Endothelial cell of umbilical vein (primary cell): ENCODE measurements around the gene LDB3. TPM values are rescaled to one million over a fixed set of nuclear protein-coding genes. Genes with fewer than 3 reads are reported as not detected.

Experiments used
- BruUV-seq: library from RNA; stranded (reverse); fragments of 400-500 nt; replicated peaks from 2 replicates; lab custom pipeline; 2021; lab: Mats Ljungman, UMichigan
- CTCF ChIA-PET: fragments of 300-600, 350-600 bp; sonication (Branson Sonifier 250); formaldehyde crosslinking; loops from one replicate; lab custom pipeline; 2021; ENCODE audit warnings: antibody characterized with exemption, inconsistent platforms; lab: Charles Lee
- POLR2A ChIA-PET: fragments of 300-600, 350-600 bp; sonication (Branson Sonifier 250); formaldehyde crosslinking; loops from one replicate; lab custom pipeline; 2021; ENCODE audit warnings: antibody characterized with exemption, inconsistent platforms; lab: Charles Lee
- DNase-seq: peaks from one replicate; pipeline ENCODE4 v3.0.0-alpha.2; 2011; ENCODE audit warnings: low read depth, low spot score
- FAIRE-seq: peaks from 2 replicates; lab custom pipeline; 2011; peaks lifted over from hg19 to GRCh38; lab: Jason Lieb, UNC
- H2AFZ ChIP-seq: 2 replicates; pipeline ENCODE4 v1.6.0; 2012; ENCODE audit warnings: low read depth, low read length, control low read depth, inconsistent platforms
- H3K27ac ChIP-seq: 2 replicates; pipeline ENCODE4 v1.5.1; 2011; ENCODE audit warnings: low read depth, mild to moderate bottlenecking, control low read depth, low read length, moderate library complexity; ENCODE audit not compliant: insufficient read depth
- H3K27me3 ChIP-seq, 2 experiments: 2 replicates each; pipeline versions ENCODE4 v1.6.0 to v1.6.1; 2011; ENCODE audit warnings: low read length in 2 of 2, mixed read lengths in 1 of 2; ENCODE audit not compliant: control insufficient read depth in 2 of 2, insufficient read depth in 2 of 2
- H3K36me3 ChIP-seq, 2 experiments: 2 replicates in 1 of 2; 3 replicates in 1 of 2; pipeline ENCODE4 v1.5.1; 2011; ENCODE audit warnings: low read length in 2 of 2, mild to moderate bottlenecking in 1 of 2, moderate library complexity in 1 of 2; ENCODE audit not compliant: control insufficient read depth in 2 of 2, insufficient read depth in 2 of 2; ENCODE audit errors: extremely low read depth in 1 of 2
- H3K4me1 ChIP-seq: 3 replicates; pipeline ENCODE4 v1.5.1; 2011; ENCODE audit warnings: mild to moderate bottlenecking, low read length; ENCODE audit not compliant: control insufficient read depth, insufficient read depth; ENCODE audit errors: extremely low read depth
- H3K4me2 ChIP-seq: 2 replicates; pipeline ENCODE4 v1.6.1; 2011; ENCODE audit warnings: low read length, control low read depth, mixed read lengths; ENCODE audit not compliant: insufficient read depth
- H3K4me3 ChIP-seq, 3 experiments: fragments of 200-600 bp in 1 of 3; sonication (generic), shearing (Covaris generic) in 1 of 3; replicated peaks in 1 of 3; 2 replicates each; pipeline ENCODE4 v1.5.1; 2011 to 2016; ENCODE audit warnings: control low read depth in 3 of 3, low read length in 3 of 3, mild to moderate bottlenecking in 2 of 3, inconsistent platforms in 1 of 3, low read depth in 1 of 3, moderate library complexity in 1 of 3; ENCODE audit not compliant: insufficient read depth in 1 of 3
- H3K79me2 ChIP-seq: 2 replicates; pipeline ENCODE4 v1.6.0; 2012; ENCODE audit warnings: low read length, inconsistent platforms; ENCODE audit not compliant: control insufficient read depth, insufficient read depth
- H3K9ac ChIP-seq: replicated peaks from 2 replicates; pipeline ENCODE3; 2011; ENCODE audit warnings: low read length, control low read depth; ENCODE audit not compliant: insufficient read depth; ENCODE audit errors: extremely low read depth
- H3K9me1 ChIP-seq: replicated peaks from 3 replicates; pipeline ENCODE4 v1.6.0; 2011; ENCODE audit warnings: mild to moderate bottlenecking, low read length; ENCODE audit not compliant: control insufficient read depth, insufficient read depth; ENCODE audit errors: extremely low read depth
- H3K9me3 ChIP-seq: replicated peaks from 2 replicates; pipeline ENCODE4 v1.5.1; 2012; ENCODE audit warnings: low read length, inconsistent platforms; ENCODE audit not compliant: control insufficient read depth, insufficient read depth
- H4K20me1 ChIP-seq: replicated peaks from 2 replicates; pipeline ENCODE3; 2011; ENCODE audit warnings: mild to moderate bottlenecking, low read length; ENCODE audit not compliant: control insufficient read depth, insufficient read depth; ENCODE audit errors: extremely low read depth
- EZH2 ChIP-seq: IDR thresholded peaks from 2 replicates; pipeline ENCODE4 v1.6.1; 2012; ENCODE audit warnings: borderline replicate concordance, low read depth, mild to moderate bottlenecking, moderate library complexity, low read length, inconsistent platforms; ENCODE audit not compliant: severe bottlenecking
- FOS ChIP-seq: IDR thresholded peaks from 2 replicates; pipeline ENCODE4 v1.6.1; 2011; ENCODE audit warnings: mild to moderate bottlenecking, low read length, moderate library complexity, borderline replicate concordance; ENCODE audit not compliant: insufficient read depth
- GATA2 ChIP-seq: IDR thresholded peaks from 2 replicates; pipeline ENCODE4 v1.7.0; 2011; ENCODE audit warnings: low read depth, mild to moderate bottlenecking, moderate library complexity, mixed read lengths, low read length; ENCODE audit not compliant: insufficient read length, insufficient read depth
- JUN ChIP-seq: IDR thresholded peaks from 2 replicates; pipeline ENCODE4 v1.6.1; 2011; ENCODE audit warnings: borderline replicate concordance, low read depth; ENCODE audit not compliant: insufficient read length, insufficient read depth
- MAX ChIP-seq: IDR thresholded peaks from 2 replicates; pipeline ENCODE4 v1.6.1; 2011; ENCODE audit not compliant: insufficient read depth, insufficient read length
- MYC ChIP-seq: IDR thresholded peaks from one replicate; pipeline ENCODE4 v1.6.1; 2011; ENCODE audit warnings: mild to moderate bottlenecking, low read depth, low read length
- POLR2A ChIP-seq: IDR thresholded peaks from 2 replicates; pipeline ENCODE4 v1.6.1; 2012; ENCODE audit warnings: low read depth, mild to moderate bottlenecking, control low read depth, low read length
- POLR2AphosphoS5 ChIP-seq: IDR thresholded peaks from 2 replicates; pipeline ENCODE4 v1.6.1; 2012; ENCODE audit warnings: low read depth, mild to moderate bottlenecking, control low read depth, low read length, moderate library complexity; ENCODE audit not compliant: insufficient read depth
- dilution Hi-C: fragments of 300-500 bp; cut with MboI; formaldehyde crosslinking; loops from one replicate; pipeline ENCODE4 v1.15.0; 2019; ENCODE audit warnings: low sequenced_read_pairs; ENCODE audit not compliant: extremely low pct_ligation_motif_present
- intact Hi-C: fragments of 100-400 bp; cut with micrococcal nuclease; formaldehyde crosslinking; loops from one replicate; pipeline ENCODE4 v1.10.0; 2022
- polyA plus RNA-seq, 4 experiments: library from polyadenylated mRNA; depleted of rRNA in 3 of 4; stranded (reverse) in 3 of 4; unstranded in 1 of 4; fragments of >200 nt; gene quantifications; 2 replicates each; pipeline versions ENCODE4 v1.2.1 to v1.2.3, GENCODE V29; 2011 to 2012; ENCODE audit warnings: missing spikeins in 1 of 4
- total RNA-seq: library from RNA; stranded (reverse); gene quantifications from 2 replicates; pipeline ENCODE4 v1.2.3, GENCODE V29; 2021
- TF ChIP-seq, protein P1 (sequence below), 2 donors: IDR thresholded peaks; 1 replicate in 1 of 2; 2 replicates in 1 of 2; pipeline ENCODE4 v1.5.1; 2011; ENCODE audit warnings: low read length in 2 of 2, mild to moderate bottlenecking in 2 of 2, moderate library complexity in 2 of 2, control low read depth in 1 of 2, inconsistent platforms in 1 of 2, low read depth in 1 of 2; ENCODE audit not compliant: insufficient read depth in 1 of 2; ENCODE audit errors: extremely low read depth in 1 of 2

Gene LDB3
- total and polyA plus RNA-seq, 2 donors (not counting 3 experiments of a cell fraction or from before 2014, with no cell fraction given) = not detected

GRCh38 chr10:86658751-86659150, 9.6 kb upstream of the LDB3 start:
- Histone ChIP-seq H2AFZ (no peak overlapping the region), H3K4me3 (no peak overlapping the region), H3K27me3 (no peaks in the 10 kb centered on the region), H3K9me1 (no peaks in the 10 kb centered on the region), H3K9ac (no peak overlapping the region), H3K4me1 (no peaks in the 10 kb centered on the region), H3K79me2 (no peaks in the 10 kb centered on the region), H3K4me2 (no peak overlapping the region), H3K36me3 (no peaks in the 10 kb centered on the region), H4K20me1 (no peaks in the 10 kb centered on the region), H3K9me3 (no peaks in the 10 kb centered on the region), H3K27ac (no peak overlapping the region)
- dilution Hi-C loops = no loop called here
- ChIA-PET CTCF (no interaction called here), POLR2A (no interaction called here)
- no peak for TF ChIP-seq POLR2A
- TF ChIP-seq JUN = no peak
- TF ChIP-seq, protein P1, sequence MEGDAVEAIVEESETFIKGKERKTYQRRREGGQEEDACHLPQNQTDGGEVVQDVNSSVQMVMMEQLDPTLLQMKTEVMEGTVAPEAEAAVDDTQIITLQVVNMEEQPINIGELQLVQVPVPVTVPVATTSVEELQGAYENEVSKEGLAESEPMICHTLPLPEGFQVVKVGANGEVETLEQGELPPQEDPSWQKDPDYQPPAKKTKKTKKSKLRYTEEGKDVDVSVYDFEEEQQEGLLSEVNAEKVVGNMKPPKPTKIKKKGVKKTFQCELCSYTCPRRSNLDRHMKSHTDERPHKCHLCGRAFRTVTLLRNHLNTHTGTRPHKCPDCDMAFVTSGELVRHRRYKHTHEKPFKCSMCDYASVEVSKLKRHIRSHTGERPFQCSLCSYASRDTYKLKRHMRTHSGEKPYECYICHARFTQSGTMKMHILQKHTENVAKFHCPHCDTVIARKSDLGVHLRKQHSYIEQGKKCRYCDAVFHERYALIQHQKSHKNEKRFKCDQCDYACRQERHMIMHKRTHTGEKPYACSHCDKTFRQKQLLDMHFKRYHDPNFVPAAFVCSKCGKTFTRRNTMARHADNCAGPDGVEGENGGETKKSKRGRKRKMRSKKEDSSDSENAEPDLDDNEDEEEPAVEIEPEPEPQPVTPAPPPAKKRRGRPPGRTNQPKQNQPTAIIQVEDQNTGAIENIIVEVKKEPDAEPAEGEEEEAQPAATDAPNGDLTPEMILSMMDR (IDR thresholded peaks at IDR 0.05; ENCODE audit: extremely low read depth in 1 of 2, insufficient read depth in 1 of 2, low read depth in 1 of 2, low read length in 2 of 2) = no peak
- TF ChIP-seq MYC = no peak
- TF ChIP-seq POLR2AphosphoS5 = no peak
- no peak for TF ChIP-seq FOS
- TF ChIP-seq MAX = no peak
- no peak for TF ChIP-seq GATA2
- TF ChIP-seq EZH2 = no peak
- FAIRE-seq (no peak), DNase-seq (no peak)
- intact Hi-C loops = no loop called here
- BruUV-seq = no TSS peak
